ENCODE results near the gene ANKRD55. TPM values are rescaled to one million over a fixed set of nuclear protein-coding genes. Genes with fewer than 3 reads are reported as not detected.

The ANKRD55 gene
- total RNA-seq, 1 donor from 2014 or later = not detected

DNA sequence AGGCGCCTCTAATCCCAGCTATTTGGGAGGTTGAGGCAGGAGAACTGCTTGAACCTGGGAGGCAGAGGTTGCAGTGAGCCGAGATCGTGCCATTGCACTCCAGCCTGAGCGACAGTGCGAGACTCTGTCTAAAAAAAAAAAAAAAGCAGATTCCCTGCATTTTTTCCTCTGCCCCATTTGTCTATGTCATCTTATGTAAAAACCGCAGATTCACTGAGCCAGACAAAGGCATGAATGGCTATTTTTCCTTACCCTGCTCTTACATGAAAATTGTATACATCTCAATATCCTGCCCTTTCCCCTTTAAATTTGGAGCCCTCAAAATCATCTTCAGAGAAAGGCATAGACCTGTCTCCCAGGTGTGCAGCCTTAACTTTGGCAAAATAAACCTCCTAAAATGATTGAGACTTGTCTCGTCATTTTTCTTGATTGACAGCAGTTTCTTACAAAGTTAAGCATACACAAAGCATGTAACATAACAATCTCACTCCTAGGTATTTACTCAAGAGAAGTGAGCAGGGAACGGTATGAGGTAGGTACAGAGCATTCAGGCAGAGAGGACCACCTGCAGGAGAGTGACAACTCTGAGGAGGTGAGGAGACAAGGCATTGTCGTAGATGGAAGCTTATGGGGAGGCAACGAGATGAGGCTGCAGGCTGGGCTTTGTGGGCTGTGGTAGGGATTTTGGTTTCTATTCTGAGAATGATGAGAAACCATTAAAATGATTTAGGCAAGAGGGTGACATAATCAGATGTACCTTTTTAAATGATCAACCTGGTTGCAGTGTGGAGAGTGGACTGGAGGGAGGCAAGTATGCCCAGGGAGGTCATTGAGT is 172.6 kb downstream of the ANKRD55 start:
- Histone ChIP-seq H3K27ac (ENCODE audit: low read depth, low read length) (no peak overlapping the region), H3K9ac (ENCODE audit: low read depth in 1 of 3, low read length in 3 of 3) (no peak overlapping the region), H3K27me3 (ENCODE audit: control insufficient read depth in 3 of 3, insufficient read depth in 3 of 3, low read length in 3 of 3) (no peaks in the 10 kb centered on the region), H3K4me3 (ENCODE audit: low read length in 3 of 3) (no peak overlapping the region), H3K36me3 (ENCODE audit: control insufficient read depth in 3 of 3, insufficient read depth in 3 of 3, low read length in 3 of 3) (no peaks in the 10 kb centered on the region), H3K9me3 (ENCODE audit: control insufficient read depth in 3 of 3, low read length in 3 of 3) (no peaks in the 10 kb centered on the region), H3K4me1 (ENCODE audit: control insufficient read depth in 3 of 3, insufficient read depth in 3 of 3, low read length in 3 of 3) (peaks cover 7 to 9% (median 9%) of the 10 kb centered on the region in 3 donors)

DNA sequence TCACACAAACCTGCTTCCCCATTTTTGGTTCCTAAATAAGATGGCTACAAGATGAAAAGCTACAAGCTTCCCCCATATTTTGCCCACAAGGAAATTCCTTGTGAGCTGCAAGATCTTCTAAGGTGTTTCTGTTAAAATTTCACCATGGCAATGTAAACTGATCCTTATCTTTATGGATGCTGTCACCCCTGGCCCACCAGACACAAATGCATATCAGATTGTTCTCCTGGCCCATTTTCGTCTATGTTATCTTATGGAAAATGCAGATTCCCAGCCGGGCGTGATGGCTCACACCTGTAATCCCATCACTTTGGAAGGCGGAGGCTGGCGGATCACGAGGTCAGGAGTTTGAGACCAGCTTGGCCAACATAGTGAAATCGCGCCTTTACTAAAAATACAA is 173.3 kb downstream of the ANKRD55 start:
- Histone ChIP-seq H3K9me3 (ENCODE audit: control insufficient read depth in 3 of 3, low read length in 3 of 3) (no peaks in the 10 kb centered on the region), H3K4me1 (ENCODE audit: control insufficient read depth in 3 of 3, insufficient read depth in 3 of 3, low read length in 3 of 3) (peaks cover 7 to 9% (median 9%) of the 10 kb centered on the region in 3 donors), H3K27ac (ENCODE audit: low read depth, low read length) (no peak overlapping the region), H3K27me3 (ENCODE audit: control insufficient read depth in 3 of 3, insufficient read depth in 3 of 3, low read length in 3 of 3) (no peaks in the 10 kb centered on the region), H3K36me3 (ENCODE audit: control insufficient read depth in 3 of 3, insufficient read depth in 3 of 3, low read length in 3 of 3) (no peaks in the 10 kb centered on the region), H3K4me3 (ENCODE audit: low read length in 3 of 3) (no peak overlapping the region), H3K9ac (ENCODE audit: low read depth in 1 of 3, low read length in 3 of 3) (no peak overlapping the region)

DNA sequence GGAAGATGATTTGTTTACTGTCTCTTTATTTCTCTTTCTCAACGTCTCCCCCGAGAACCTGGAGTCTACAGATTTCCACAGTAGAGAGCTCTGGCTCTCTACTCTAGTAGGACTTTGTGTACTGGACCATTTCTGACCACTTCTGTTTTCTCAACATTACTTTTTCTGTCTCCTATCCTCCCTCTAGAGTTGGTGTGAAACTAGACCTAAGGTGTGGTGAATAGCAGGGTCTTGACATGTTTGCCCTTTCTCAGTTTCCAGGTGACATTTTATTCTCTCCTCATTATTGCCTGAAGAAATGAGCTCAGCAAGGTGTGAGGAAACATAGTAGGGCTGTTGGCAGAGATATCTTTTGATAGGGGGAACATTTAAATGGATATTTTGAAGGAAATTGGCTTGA is 176.3 kb downstream of the ANKRD55 start:
- Histone ChIP-seq H3K4me3 (ENCODE audit: low read length in 3 of 3) (no peak overlapping the region), H3K27me3 (ENCODE audit: control insufficient read depth in 3 of 3, insufficient read depth in 3 of 3, low read length in 3 of 3) (no peaks in the 10 kb centered on the region), H3K36me3 (ENCODE audit: control insufficient read depth in 3 of 3, insufficient read depth in 3 of 3, low read length in 3 of 3) (no peaks in the 10 kb centered on the region), H3K9ac (ENCODE audit: low read depth in 1 of 3, low read length in 3 of 3) (no peak overlapping the region), H3K4me1 (ENCODE audit: control insufficient read depth in 3 of 3, insufficient read depth in 3 of 3, low read length in 3 of 3) (peaks cover 7 to 9% (median 9%) of the 10 kb centered on the region in 3 donors), H3K27ac (ENCODE audit: low read depth, low read length) (no peak overlapping the region), H3K9me3 (ENCODE audit: control insufficient read depth in 3 of 3, low read length in 3 of 3) (peaks cover 0 to 3% (median 0%) of the 10 kb centered on the region in 3 donors)

DNA sequence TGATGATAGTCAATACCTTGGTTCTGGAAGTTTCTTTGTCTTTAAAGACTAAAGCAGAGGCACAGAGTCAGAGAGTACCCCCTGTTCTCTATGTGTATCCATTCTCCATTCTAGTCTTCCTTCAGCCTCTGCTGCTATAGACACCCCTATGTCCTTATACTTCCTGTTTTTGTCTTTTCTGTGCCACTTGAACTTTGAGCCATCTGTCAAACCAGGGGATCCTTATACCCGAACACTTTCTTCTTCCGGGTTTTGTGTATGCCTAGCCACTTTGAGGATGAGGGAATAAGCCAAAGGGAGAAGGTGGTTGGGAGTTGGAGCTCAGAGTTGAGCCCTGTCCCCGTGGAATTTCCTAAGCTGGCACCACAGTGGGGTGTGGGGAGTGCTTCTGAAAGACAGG is 177.3 kb downstream of the ANKRD55 start:
- no peaks in the 10 kb centered on the region for H3K27me3 ChIP-seq (ENCODE audit: control insufficient read depth in 3 of 3, insufficient read depth in 3 of 3, low read length in 3 of 3)
- H3K9ac ChIP-seq (ENCODE audit: low read depth in 1 of 3, low read length in 3 of 3) = no peak overlapping the region
- no peaks in the 10 kb centered on the region for H3K36me3 ChIP-seq (ENCODE audit: control insufficient read depth in 3 of 3, insufficient read depth in 3 of 3, low read length in 3 of 3)
- H3K9me3 ChIP-seq (ENCODE audit: control insufficient read depth in 3 of 3, low read length in 3 of 3) = peaks cover 0 to 3% (median 0%) of the 10 kb centered on the region in 3 donors
- no peak overlapping the region for H3K27ac ChIP-seq (ENCODE audit: low read depth, low read length)
- peaks cover 7 to 9% (median 9%) of the 10 kb centered on the region in 3 donors for H3K4me1 ChIP-seq (ENCODE audit: control insufficient read depth in 3 of 3, insufficient read depth in 3 of 3, low read length in 3 of 3)
- no peak overlapping the region for H3K4me3 ChIP-seq (ENCODE audit: low read length in 3 of 3)

DNA sequence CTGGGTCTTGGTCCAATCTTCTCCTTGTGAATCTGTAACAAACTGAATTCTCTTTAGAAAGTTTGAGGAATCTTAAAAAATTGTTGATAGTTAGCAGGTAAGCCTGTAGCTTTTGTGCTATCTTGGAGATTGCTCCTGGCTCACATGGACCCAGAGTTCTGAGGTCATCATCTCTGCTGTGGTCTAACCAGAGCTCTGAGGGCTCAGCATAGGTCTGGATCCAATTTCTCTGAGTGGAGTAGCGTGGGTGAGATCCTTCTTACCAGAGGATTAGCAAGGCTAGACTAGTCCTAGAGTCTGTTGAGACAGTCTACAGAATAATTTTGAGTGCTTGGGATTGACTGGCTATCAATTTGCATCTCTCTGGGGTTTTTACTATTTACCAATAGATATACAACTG is 177.8 kb downstream of the ANKRD55 start:
- Histone ChIP-seq H3K4me3 (ENCODE audit: low read length in 3 of 3) (no peak overlapping the region), H3K9me3 (ENCODE audit: control insufficient read depth in 3 of 3, low read length in 3 of 3) (peaks cover 0 to 3% (median 0%) of the 10 kb centered on the region in 3 donors), H3K27me3 (ENCODE audit: control insufficient read depth in 3 of 3, insufficient read depth in 3 of 3, low read length in 3 of 3) (no peaks in the 10 kb centered on the region), H3K4me1 (ENCODE audit: control insufficient read depth in 3 of 3, insufficient read depth in 3 of 3, low read length in 3 of 3) (peaks cover 7 to 9% (median 9%) of the 10 kb centered on the region in 3 donors), H3K36me3 (ENCODE audit: control insufficient read depth in 3 of 3, insufficient read depth in 3 of 3, low read length in 3 of 3) (no peaks in the 10 kb centered on the region), H3K27ac (ENCODE audit: low read depth, low read length) (no peak overlapping the region), H3K9ac (ENCODE audit: low read depth in 1 of 3, low read length in 3 of 3) (no peak overlapping the region)

DNA sequence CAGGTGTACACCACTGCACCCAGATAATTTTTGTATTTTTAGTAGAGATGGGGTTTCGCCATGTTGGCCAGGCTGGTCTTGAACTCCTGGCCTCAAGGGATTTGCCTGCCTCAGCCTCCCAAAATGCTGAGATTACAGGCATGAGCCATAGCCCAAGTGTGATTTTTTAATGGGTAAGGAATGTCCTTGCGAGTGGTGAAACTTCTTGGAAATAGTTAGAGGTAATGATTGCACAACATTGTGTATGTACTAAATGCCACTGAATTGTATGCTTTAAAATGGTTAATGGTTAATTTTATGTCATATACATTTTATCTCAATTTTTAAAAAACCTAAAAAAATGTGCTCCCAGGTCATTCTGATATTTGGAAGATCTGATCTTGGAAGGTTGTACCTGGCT is 178.5 kb downstream of the ANKRD55 start:
- Histone ChIP-seq H3K27me3 (ENCODE audit: control insufficient read depth in 3 of 3, insufficient read depth in 3 of 3, low read length in 3 of 3) (no peaks in the 10 kb centered on the region), H3K27ac (ENCODE audit: low read depth, low read length) (no peak overlapping the region), H3K36me3 (ENCODE audit: control insufficient read depth in 3 of 3, insufficient read depth in 3 of 3, low read length in 3 of 3) (no peaks in the 10 kb centered on the region), H3K9ac (ENCODE audit: low read depth in 1 of 3, low read length in 3 of 3) (no peak overlapping the region), H3K9me3 (ENCODE audit: control insufficient read depth in 3 of 3, low read length in 3 of 3) (peaks cover 0 to 3% (median 0%) of the 10 kb centered on the region in 3 donors), H3K4me1 (ENCODE audit: control insufficient read depth in 3 of 3, insufficient read depth in 3 of 3, low read length in 3 of 3) (peaks cover 7 to 12% (median 9%) of the 10 kb centered on the region in 3 donors), H3K4me3 (ENCODE audit: low read length in 3 of 3) (no peak overlapping the region)

DNA sequence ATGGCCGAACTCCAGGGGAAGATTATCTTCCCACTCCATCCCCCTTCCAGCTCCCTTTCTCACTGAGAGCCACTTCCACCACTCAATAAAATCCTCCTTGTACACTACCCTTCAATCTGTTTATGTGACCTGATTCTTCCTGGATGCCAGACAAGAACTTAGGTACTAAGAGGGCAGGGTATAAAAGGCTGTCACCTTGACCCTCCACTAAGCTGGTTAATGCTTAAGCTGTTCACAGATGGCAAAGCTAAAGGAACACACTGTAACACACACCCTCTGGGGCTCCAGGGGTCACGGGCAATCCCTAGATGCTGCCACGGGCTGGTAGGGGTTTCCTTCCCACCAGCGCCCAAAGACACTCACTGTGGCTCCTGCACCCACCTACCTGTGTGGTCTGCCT is 179.8 kb downstream of the ANKRD55 start:
- H3K9ac ChIP-seq (ENCODE audit: low read depth in 1 of 3, low read length in 3 of 3) = no peak overlapping the region

DNA sequence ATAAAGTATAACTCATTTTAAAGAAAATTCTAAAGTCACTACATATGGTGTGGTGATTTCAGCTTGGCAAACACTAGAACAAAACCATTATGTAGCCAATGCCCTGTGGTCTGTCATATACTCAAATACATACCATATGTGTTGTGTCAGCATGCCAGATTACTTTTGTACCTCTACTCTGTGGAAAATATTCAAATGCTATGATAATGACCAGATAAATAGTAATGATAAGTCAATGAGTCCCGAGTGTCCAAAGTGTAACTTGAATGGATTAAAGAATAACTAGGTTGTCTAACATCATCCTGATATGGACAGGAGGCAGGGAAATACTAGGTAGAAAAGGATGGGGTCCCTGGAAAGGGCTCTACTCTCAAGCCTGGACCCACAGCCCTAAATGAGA is 180.4 kb downstream of the ANKRD55 start:
- no peaks in the 10 kb centered on the region for H3K27me3 ChIP-seq (ENCODE audit: control insufficient read depth in 3 of 3, insufficient read depth in 3 of 3, low read length in 3 of 3)
- H3K9ac ChIP-seq (ENCODE audit: low read depth in 1 of 3, low read length in 3 of 3) = no peak overlapping the region
- H3K4me3 ChIP-seq (ENCODE audit: low read length in 3 of 3) = no peak overlapping the region
- H3K9me3 ChIP-seq (ENCODE audit: control insufficient read depth in 3 of 3, low read length in 3 of 3) = peaks cover 0 to 3% (median 0%) of the 10 kb centered on the region in 3 donors
- H3K27ac ChIP-seq (ENCODE audit: low read depth, low read length) = no peak overlapping the region
- no peaks in the 10 kb centered on the region for H3K36me3 ChIP-seq (ENCODE audit: control insufficient read depth in 3 of 3, insufficient read depth in 3 of 3, low read length in 3 of 3)
- peaks cover 0 to 2% (median 0%) of the 10 kb centered on the region in 3 donors for H3K4me1 ChIP-seq (ENCODE audit: control insufficient read depth in 3 of 3, insufficient read depth in 3 of 3, low read length in 3 of 3)

More for the DNA sequence above, 179.8 kb downstream of the ANKRD55 start:
- Histone ChIP-seq H3K27ac (ENCODE audit: low read depth, low read length) (no peak overlapping the region), H3K36me3 (ENCODE audit: control insufficient read depth in 3 of 3, insufficient read depth in 3 of 3, low read length in 3 of 3) (no peaks in the 10 kb centered on the region), H3K9me3 (ENCODE audit: control insufficient read depth in 3 of 3, low read length in 3 of 3) (peaks cover 0 to 3% (median 0%) of the 10 kb centered on the region in 3 donors), H3K27me3 (ENCODE audit: control insufficient read depth in 3 of 3, insufficient read depth in 3 of 3, low read length in 3 of 3) (no peaks in the 10 kb centered on the region), H3K4me1 (ENCODE audit: control insufficient read depth in 3 of 3, insufficient read depth in 3 of 3, low read length in 3 of 3) (peaks cover 3 to 6% (median 4%) of the 10 kb centered on the region in 3 donors), H3K4me3 (ENCODE audit: low read length in 3 of 3) (no peak overlapping the region)

DNA sequence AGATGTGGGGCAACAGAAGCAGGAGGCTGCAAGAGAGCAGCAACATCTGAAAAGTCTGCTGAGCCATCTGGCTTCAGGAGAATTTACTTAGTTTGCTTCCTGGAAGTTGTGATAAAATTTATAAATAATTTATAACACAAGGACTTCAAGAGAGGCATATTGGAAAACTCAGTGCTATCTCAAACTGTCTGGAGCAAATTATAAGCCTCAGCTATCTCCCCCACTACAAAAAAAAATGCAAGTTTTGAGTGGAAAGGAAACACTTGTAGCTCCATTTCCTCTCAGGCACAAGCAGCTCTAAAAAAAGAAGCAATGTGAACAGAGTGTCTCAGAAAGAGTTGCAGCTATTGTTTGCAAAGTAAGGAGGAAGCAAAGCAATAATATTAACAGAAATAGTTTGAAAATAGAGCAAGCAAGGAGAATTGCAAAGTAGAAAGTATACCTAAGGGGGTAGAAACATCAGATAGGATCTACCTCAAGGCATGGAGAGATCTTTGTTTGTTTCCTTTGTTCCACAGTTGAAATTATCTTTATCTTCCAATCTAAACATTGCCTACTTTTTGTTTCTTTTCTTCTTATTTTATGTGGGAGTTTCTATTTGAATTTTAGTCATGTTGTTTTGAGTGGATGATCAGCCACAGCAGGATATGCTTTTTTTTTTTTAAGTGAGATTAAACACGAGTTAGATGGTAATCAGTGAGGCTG is 182.4 kb downstream of the ANKRD55 start:
- Histone ChIP-seq H3K9ac (ENCODE audit: low read depth in 1 of 3, low read length in 3 of 3) (no peak overlapping the region), H3K4me1 (ENCODE audit: control insufficient read depth in 3 of 3, insufficient read depth in 3 of 3, low read length in 3 of 3) (peaks cover 0 to 2% (median 0%) of the 10 kb centered on the region in 3 donors), H3K4me3 (ENCODE audit: low read length in 3 of 3) (no peak overlapping the region), H3K27me3 (ENCODE audit: control insufficient read depth in 3 of 3, insufficient read depth in 3 of 3, low read length in 3 of 3) (no peaks in the 10 kb centered on the region), H3K27ac (ENCODE audit: low read depth, low read length) (no peak overlapping the region), H3K36me3 (ENCODE audit: control insufficient read depth in 3 of 3, insufficient read depth in 3 of 3, low read length in 3 of 3) (no peaks in the 10 kb centered on the region), H3K9me3 (ENCODE audit: control insufficient read depth in 3 of 3, low read length in 3 of 3) (peaks cover 0 to 3% (median 0%) of the 10 kb centered on the region in 3 donors)
